ENCODE results near the gene TTC28.

The TTC28 gene

DNA sequence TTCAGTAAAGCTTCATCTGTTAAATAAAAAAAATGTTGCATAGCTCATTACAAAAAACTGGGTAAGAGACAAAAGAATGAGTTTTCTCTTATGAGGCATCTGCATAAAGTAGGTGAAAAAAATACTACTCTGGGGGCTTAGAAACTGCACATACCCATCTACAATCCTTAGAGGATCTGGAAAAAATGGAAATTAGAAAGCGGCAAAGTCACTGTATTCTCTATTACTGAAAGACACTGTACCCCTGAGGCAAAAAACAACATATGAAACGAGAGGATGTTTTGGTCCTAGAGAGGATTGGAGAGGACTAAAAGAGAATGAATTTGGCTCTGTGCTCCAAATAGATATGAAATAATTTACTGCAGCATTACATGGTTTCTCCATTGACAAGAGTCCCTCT is 553.8 kb downstream of the TTC28 start:
- FAIRE-seq = no peak
- no peak for DNase-seq (ENCODE audit: insufficient read length, low spot score)

DNA sequence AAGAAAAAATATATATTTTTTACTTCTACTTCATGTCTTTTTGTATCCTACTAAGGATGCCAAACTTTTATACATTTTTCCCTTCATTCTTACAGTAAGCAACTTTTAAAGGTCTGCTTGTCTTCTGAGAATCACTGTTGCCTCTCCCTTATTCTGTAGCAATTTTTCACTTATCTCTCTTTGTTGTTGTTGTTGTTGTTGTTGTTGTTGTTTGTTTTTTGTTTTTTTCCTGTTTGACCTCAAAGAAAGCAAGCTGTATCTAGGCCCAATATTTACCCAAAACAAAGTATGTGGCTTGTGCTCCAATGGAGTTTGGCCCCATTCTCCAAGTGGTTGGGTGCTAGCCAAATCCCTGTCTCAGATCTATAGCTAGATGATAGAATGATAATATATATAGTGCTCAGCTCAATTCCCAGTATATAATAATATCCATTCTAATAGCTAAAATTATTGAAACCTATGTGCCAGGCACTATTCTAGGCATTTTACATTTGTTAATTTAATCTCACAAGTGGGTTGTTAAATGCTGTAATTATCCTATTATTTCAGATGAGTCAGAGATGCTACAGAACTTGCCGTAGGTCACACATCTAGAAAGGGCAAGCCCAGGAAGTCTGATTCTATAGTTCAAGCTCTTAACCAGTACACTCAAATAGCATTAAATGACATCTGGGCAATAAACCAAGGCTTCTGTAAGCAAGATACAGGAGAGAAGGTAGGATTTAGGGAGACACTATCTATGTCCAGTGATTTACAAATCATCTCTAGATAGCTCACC is 555.5 kb downstream of the TTC28 start:
- no peak for DNase-seq (ENCODE audit: insufficient read length, low spot score)

DNA sequence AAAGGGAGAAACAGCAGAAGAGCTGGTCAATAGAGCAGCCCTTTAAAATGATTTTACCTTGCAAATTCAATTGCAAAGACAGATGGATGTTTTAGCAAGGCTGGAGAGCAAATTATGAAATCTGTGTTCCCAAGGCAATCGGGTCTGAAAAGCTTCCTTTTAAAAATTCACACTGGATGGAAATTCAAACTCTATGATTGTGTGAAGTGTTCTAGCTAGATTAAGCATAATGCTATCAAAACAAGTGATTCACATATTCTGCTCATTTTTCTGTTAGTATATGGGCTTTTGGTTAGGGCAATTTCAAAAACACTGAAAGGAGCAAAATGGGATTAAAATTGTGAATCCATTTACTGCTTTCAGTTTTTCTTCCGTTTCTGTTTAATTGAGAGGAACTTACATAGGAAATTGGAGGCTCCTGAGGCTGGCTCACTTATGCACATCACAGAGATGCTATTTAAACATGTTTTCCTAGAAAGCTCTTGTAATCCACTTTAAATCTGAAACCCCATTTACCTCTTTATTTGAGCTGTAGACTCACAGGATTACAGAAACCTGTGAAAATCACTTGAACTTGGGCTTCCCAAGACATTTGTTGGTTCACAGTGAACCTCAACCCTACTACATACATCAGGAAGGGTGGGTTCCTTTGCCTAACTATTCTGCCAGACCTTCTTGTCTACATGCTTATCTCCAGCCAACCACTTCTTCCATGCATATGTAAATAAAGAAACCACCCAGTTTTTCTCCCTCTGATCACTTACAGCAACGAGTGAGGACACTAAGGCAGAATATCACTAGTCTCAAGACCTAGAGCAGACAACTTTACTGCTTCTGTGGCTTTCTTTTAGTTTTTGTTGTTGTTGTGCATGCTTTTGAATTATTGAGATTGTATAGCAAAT is 558.7 kb downstream of the TTC28 start:
- FAIRE-seq (no peak), DNase-seq (ENCODE audit: insufficient read length, low spot score) (no peak)

More for the DNA sequence above, 555.5 kb downstream of the TTC28 start:
- FAIRE-seq = no peak

DNA sequence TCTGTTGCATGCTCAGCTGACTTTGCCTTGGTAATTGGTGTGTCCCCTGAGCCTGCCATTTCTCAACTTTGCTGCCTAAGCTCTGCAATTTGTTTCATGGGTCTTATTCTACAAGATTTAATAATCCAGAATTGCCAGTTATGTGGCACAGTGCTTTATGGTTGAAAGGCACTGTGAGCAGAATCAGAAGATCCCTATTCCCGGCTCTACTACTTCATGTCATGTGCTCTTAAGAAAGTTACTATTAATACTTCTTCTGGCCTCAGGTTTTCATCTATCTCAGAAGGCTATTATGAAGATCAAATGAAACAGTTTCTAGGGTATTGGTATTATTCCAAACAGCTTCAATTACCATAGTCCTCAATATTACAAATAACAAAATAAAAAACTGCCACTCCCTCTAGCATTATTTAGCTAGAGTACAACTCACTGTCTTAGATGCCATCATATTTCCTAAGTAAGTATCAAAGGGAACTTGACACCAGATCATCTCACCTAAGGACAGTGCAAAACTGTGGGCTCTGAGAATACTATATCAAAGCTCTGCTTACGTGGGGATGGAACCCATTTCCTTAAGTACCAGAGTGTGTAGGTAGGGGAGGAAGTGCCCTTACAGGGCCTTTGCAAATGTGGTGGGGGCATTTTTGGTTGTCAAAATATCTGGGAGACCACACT is 560.5 kb downstream of the TTC28 start:
- FAIRE-seq (no peak), DNase-seq (ENCODE audit: insufficient read length, low spot score) (no peak)

DNA sequence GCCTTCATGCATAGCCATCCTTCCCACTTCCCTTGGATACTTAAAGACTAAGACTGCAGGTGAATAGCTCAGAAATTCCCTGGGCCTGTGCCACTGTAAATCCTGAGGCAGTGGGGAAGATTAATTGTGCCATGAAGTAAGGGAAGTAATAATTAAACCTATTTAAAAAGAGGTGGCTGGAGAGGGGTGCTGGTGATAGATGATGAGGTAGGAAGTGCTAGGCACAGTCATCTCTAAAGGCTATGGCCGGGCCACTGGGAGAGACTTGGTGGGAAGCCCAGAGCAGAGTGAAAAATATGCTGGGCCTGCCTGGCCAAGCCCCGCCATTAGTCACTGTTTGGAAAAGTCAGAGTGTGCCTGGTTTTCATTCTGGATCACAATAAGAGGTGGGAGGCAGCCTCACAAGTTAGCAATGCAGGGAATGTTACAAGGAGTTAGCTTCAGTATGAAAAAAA is 563.4 kb downstream of the TTC28 start:
- no peak for FAIRE-seq

DNA sequence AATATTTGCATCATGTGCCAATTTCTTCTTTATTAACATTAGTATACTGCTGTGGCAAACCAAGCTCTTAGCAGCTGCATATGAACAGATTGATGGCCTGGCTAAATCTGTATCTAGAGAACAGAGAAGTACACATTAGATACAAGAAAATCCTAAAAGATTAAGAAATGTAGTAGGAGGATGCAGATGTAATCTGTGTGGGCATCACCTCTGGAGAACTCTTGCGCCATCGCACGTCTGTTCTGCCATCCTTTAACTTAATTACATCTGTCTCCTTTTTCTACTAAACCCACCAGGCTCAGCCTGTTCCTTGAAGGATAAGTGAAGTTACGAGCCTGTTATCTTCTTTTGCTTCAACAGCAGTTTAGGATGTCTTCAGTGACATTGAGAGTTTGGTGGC is 564.2 kb downstream of the TTC28 start:
- DNase-seq (ENCODE audit: insufficient read length, low spot score) = no peak
- no peak for FAIRE-seq

More for the DNA sequence above, 563.4 kb downstream of the TTC28 start:
- DNase-seq (ENCODE audit: insufficient read length, low spot score) = peak; percentile 47

DNA sequence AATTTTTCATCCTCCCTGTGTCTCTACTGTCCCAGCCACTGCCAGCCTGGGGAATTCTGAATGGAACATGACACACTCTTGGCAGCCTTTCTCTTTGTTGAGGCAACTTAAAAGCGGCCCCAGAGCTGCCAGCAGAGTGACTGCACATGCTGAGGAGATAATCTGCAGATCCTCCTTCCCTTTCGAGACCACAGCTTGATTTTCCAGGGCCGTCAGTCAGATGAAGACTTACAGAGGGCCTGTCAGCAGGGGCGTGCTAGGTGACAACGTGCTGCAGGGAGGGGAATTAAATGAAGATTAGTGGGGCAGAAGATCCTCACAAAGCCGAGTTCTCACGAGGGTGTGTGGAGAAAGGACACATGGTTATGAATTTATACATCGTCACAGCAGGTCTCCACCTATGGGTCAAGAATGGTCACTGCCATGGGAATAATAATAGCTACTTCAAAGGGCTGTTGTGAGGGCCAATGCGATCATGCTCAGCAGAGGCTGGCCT is 567.0 kb downstream of the TTC28 start:
- DNase-seq (ENCODE audit: insufficient read length, low spot score) = peak; percentile 12
- FAIRE-seq = no peak

DNA sequence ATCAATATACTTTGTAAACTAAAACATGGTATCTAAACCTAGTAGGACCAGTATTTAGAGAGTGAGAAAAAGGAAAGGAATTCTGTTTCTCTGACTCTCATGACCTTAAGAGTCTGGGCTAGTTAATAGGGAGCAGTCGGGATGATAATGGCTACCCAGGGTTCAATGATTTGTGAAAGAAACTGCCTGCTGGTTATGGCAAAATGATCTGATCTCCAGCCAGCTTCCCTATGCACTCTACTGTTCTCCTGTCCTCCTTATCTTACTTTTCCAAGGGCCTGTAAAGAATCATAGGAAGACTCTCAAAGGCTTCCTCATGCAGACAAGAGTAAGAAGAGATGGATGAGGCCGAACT is 567.5 kb downstream of the TTC28 start:
- FAIRE-seq = no peak
- DNase-seq (ENCODE audit: insufficient read length, low spot score) = no peak

DNA sequence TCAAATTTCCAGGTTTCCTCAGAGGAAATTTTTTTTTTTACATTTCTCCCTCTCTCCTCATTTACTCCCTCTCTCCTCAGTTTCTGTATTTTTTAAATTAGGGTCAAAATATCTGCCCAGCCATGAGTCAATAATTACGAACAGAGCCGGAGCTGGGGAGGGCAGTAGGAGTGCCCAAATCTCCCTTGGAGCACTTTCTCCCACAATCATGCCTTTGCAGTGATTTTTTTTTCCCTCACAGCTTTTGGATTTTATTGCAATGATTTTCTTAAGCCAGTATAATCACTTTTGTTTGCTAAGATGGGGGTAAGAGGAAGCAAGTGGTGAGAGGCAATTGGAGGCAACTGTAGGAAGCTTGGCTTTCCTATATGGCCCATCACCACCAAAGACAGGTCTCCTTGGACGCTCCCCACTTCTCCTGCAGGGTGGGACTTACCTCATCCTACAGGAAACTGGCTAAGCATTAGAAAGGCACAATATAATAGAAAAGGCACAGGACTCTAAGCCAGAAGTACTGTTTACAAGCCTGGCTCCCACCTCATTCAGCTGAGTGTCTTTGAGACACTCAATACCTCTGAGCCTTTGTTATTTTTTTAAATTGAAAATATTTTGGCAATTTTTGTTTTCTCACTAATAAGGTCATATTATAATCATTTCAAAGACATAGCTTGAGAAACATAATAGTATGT is 568.0 kb downstream of the TTC28 start:
- no peak for DNase-seq (ENCODE audit: insufficient read length, low spot score)

DNA sequence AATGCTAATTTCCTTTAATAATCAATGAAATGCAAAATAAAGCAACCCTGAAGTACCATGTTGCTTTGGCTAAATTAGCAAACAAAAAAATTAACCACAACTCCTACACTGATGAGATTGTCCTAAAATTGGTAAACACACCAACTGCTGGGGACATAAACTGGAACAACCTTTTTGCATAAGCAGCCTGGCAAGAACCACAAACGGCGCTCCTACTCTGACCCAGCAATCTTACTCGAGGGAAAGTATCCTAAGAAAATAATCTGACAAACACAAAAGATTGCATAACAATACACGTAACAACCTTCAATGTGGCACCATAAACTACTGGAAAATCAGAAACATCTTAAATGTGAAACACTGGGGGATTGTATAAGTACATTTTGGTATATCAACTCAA is 570.8 kb downstream of the TTC28 start:
- FAIRE-seq = no peak
- DNase-seq (ENCODE audit: insufficient read length, low spot score) = no peak

More for the DNA sequence above, 568.0 kb downstream of the TTC28 start:
- no peak for FAIRE-seq

DNA sequence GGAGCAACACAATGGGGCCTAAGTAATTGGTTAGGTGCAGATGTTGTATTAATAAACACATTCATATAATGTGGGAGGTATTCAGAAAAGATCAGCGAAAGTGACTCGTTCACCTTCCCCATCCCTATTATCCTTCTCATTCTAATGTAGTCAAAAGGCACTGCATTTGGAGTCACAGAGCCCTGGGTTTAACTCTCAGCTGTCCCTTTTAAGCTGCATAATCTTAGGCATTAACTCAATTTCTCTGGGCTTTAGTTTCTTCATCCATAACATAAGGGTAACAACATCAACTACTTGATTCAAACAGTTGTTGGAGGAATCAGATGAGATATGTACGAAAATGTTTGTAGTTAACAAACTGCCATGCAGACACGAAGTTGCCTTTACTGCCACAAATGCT is 573.0 kb downstream of the TTC28 start:
- FAIRE-seq (no peak), DNase-seq (ENCODE audit: insufficient read length, low spot score) (no peak)

DNA sequence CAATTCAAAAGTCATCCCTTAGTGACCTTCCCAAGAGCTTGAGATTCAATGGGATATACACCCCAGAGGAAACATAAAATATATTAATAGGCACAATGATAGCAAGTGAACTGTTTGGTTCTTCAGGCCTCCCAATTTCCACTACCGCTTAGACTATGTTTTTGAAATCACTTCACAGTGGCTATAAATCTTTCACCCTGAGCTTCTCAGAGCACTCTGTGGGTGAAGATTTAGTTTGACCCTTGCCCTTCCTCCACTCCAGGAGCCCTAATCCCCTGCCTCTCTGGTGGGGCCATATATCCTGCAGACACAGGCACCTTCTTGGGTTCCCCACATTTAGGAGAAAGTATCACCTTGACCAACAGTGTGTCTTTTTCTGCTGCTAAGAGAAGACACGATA is 573.7 kb downstream of the TTC28 start:
- FAIRE-seq = no peak

DNA sequence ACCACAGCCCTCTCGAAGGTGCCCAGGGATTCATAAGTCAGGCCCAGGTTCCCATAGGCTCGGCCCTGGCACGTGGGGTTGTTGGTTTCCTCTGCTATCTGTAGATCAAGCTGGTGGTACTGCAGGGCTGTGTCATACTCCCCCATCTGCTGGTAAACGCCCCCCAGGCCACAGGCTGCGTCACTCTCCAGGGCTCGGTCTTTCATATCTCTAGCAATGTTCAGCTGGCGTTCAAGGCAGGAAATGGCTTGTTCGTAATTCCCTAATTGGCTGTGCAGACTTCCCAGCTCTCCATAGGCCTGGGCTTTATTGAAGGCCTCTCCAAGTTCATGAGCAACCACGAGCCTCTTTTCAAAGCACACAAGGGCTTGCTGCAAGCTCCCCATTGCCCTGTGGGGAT is 574.2 kb downstream of the TTC28 start:
- FAIRE-seq (no peak), DNase-seq (ENCODE audit: insufficient read length, low spot score) (no peak)

More for the DNA sequence above, 573.7 kb downstream of the TTC28 start:
- no peak for DNase-seq (ENCODE audit: insufficient read length, low spot score)

DNA sequence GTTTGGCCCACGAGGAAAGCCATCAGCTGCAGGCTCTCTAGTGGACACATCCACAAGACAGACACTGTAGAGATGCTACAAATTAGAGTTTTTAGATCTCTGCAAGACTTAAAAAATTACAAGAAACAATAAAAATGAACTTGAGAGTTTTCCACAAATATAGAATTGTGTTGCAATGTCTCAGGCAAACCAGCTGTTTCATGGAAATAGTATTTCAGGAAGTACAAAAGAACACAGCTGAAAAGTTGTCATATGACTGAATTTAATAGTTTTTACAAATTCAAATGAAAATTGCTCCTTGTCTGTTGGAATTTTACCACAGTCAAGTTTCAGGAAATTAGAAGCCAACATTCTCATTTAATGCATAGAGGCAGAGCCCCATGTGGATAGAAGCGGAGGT is 576.0 kb downstream of the TTC28 start:
- FAIRE-seq (no peak), DNase-seq (ENCODE audit: insufficient read length, low spot score) (no peak)

DNA sequence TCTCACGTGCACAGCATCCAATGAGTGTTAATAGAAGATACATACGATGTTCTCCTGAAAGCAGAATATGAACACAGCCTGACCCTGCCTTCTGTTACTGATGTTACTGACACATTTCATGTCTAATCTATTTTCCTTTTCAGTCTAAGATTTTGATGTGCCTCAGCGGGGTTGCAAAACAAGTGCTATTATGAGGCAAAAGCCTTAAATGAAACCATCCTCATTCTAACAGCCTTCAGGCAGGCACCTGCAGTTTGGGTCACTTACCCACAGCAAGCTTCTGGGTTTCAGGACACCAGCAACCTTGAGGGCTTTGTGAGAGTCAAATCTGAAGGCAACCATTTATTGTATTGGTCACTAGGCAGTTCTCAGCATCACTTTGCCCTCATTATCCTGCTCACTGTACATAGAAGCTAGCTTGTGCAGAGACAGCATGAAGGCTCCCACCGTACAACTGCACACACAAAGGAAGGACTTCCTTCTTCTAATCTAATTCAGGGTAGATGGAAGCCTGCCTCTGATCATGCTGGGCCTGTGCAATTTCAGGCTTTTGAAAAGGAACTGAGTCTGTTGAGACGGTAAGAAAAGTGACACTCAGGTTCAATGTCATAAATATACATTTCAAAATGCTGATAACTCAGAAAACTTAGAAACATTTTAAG is 577.4 kb downstream of the TTC28 start:
- no peak for FAIRE-seq

DNA sequence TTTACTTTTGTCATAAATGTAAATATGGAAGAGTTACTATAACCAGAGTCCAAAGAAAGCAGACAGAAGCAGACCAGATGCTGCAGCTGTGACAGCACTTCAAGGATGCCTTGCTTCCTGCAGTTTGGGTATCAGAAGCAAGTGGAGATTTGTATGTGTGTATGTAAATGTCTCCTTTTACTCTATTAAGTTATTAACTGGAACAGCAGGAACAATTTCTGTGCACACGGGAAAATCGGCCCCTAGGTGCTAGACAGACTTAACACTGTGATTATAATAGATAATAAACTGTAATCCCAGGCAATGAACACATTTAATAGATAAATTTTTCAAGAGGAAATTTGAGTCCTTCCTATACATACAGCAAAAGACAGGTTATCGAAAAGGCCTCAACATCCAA is 582.0 kb downstream of the TTC28 start:
- no peak for FAIRE-seq

More for the DNA sequence above, 577.4 kb downstream of the TTC28 start:
- no peak for DNase-seq (ENCODE audit: insufficient read length, low spot score)

DNA sequence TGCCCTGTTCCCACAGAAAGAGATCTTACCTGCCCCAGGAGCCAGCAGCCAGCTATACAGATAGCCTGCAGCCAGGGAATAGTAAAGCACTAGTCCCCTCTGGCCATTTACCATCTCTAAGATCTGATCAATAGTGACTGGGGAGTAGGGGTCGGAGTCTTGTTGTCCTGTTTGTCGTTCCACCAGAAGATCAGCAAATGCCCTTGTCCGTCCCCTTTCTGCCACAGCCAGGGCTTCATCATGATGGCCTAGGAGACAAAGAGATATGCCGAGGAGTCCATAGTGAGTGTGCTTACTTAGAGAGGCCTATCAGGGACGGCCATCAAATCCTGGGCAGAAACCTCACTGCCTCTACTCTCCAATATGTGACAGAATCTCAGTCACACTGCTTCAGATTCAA is 583.5 kb downstream of the TTC28 start:
- DNase-seq (ENCODE audit: insufficient read length, low spot score) (no peak), FAIRE-seq (no peak)

More for the DNA sequence above, 582.0 kb downstream of the TTC28 start:
- DNase-seq (ENCODE audit: insufficient read length, low spot score) = no peak

DNA sequence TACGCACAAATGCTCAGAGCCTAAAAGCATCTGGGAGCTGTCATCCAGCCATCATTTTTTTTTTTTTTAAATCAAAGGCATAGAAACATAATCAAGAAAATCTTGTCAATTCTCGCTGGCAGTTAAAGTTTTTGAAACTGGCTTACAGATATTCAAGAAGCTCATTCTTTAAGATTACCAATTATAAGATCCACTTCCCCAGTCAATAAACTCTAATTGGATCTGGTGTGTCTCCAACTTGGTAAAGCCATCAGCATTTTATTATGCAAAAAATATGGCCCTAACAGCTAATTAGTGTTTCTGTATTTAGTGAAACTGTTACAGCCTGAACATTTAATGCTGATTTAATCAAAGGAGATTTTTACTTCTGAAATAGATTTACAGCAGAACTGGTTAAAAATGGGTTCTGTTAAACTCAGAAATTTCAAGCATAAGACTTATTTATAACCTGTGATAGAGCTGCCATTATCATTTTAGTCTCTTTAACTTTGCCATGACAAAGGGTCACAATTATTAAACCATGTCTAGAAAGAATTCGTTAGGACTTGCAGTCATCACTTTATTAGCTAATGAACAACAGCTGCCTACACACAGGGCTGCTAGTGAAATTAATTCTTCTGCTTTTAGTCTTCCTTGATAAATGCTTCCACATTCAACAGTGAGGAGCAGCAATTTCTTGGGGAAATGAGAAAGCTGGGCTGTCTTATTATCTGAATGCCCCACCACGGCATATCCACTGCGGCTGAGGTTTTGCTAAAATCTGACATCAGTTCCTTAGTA is 584.1 kb downstream of the TTC28 start:
- DNase-seq (ENCODE audit: insufficient read length, low spot score) (no peak), FAIRE-seq (no peak)

DNA sequence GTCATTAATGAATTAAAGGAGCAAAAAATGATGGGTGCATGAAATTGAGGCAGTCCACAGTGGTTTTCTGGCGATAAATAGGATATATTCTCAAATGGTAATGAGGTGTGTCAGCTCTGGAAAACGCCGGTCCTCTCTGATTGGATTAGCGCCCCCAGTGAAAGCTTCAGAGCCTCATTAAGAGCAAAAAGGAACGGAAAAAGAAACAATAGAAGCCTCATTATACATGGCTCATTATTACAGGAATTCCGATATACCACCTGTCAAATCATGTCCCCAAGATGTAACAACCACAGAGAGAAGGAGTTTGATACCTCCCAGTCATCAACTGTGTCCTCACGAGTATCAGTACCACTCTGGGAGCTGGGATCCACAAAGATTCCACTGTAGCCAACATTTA is 584.9 kb downstream of the TTC28 start:
- FAIRE-seq (no peak), DNase-seq (ENCODE audit: insufficient read length, low spot score) (no peak)
